DOHH2 (cell line): ENCODE measurements around the gene DLGAP3.

ENCODE experiments used
- H3F3A ChIP-seq: fragments of 200-600 bp; sonication (generic), shearing (Covaris generic); 2 replicates; pipeline ENCODE4 v1.6.0; 2016; ENCODE audit warnings: antibody characterized with exemption, mild to moderate bottlenecking; ENCODE audit not compliant: control insufficient read depth, insufficient read depth
- H3K27ac ChIP-seq: fragments of 200-600 bp; sonication (generic); 2 replicates; pipeline ENCODE4 v1.5.1; 2014; ENCODE audit warnings: low read depth, mild to moderate bottlenecking, low read length, moderate library complexity
- H3K27me3 ChIP-seq: fragments of 200-600 bp; sonication (generic); 2 replicates; pipeline ENCODE4 v1.6.1; 2014; ENCODE audit warnings: mild to moderate bottlenecking, low read length, mixed read lengths; ENCODE audit not compliant: control insufficient read depth
- H3K36me3 ChIP-seq: fragments of 200-600 bp; sonication (generic); 2 replicates; pipeline ENCODE4 v1.6.1; 2014; ENCODE audit warnings: mild to moderate bottlenecking, low read length, moderate library complexity, mixed read lengths; ENCODE audit not compliant: control insufficient read depth
- H3K4me1 ChIP-seq: fragments of 200-600 bp; sonication (generic); 2 replicates; pipeline ENCODE4 v1.6.1; 2014; ENCODE audit warnings: mild to moderate bottlenecking, low read length, mixed read lengths; ENCODE audit not compliant: control insufficient read depth
- H3K4me2 ChIP-seq: fragments of 200-600 bp; sonication (generic); 2 replicates; pipeline ENCODE4 v1.6.0; 2014; ENCODE audit warnings: mild to moderate bottlenecking, low read length, moderate library complexity
- H3K4me3 ChIP-seq: fragments of 200-600 bp; sonication (generic); 2 replicates; pipeline ENCODE4 v1.5.1; 2014; ENCODE audit warnings: mild to moderate bottlenecking, low read length, mixed read lengths
- H3K79me2 ChIP-seq: fragments of 200-600 bp; sonication (generic); 2 replicates; pipeline ENCODE4 v1.6.1; 2014; ENCODE audit warnings: mild to moderate bottlenecking, low read length, mixed read lengths; ENCODE audit not compliant: control insufficient read depth
- H3K9me2 ChIP-seq: fragments of 200-600 bp; sonication (generic); replicated peaks from 2 replicates; pipeline ENCODE4 v1.6.1; 2014; ENCODE audit warnings: mild to moderate bottlenecking, low read length, mixed read lengths; ENCODE audit not compliant: control insufficient read depth
- H3K9me3 ChIP-seq: fragments of 200-600 bp; sonication (generic); 2 replicates; pipeline ENCODE4 v1.6.1; 2014; ENCODE audit warnings: antibody characterized with exemption, low read length, mixed read lengths; ENCODE audit not compliant: control insufficient read depth, insufficient read depth
- H4K20me1 ChIP-seq: fragments of 200-600 bp; sonication (generic); 2 replicates; pipeline ENCODE4 v1.6.0; 2014; ENCODE audit warnings: low read depth, mild to moderate bottlenecking, antibody characterized with exemption, low read length, moderate library complexity; ENCODE audit not compliant: control insufficient read depth, insufficient read depth
- CTCF ChIP-seq: fragments of 200-600 bp; sonication (generic); IDR thresholded peaks from one replicate; pipeline ENCODE4 v1.5.1; 2014; ENCODE audit warnings: antibody characterized with exemption, mild to moderate bottlenecking, low read depth, low read length; ENCODE audit not compliant: poor library complexity, severe bottlenecking
- EZH2phosphoT487 ChIP-seq: fragments of 200-600 bp; sonication (generic); IDR thresholded peaks from 2 replicates; pipeline ENCODE4 v1.6.1; 2017; ENCODE audit warnings: borderline replicate concordance, mild to moderate bottlenecking, antibody characterized with exemption, low read length, moderate library complexity, mixed read lengths

Gene DLGAP3

DNA sequence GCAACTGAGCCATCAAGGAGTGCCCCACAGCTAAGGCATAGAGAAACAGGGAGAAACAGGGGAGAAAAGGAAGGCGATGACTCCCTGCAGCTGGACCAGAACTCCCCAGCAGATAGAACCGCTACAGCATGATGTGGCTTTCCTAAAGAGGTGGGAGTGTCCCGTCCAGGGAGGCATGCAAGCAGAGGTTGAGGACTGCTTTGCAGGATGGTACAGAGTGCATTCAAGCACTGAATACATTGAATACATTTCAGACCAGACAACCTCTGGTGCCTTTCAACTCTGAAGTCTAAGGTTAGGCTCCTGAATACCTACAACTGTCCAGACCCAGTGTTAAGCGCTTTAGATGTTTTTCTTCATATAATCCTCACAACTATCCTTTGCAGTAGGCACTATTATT lies 13.3 kb downstream of the DLGAP3 start:
- Histone ChIP-seq H3K4me1 (peaks cover 10% of the 10 kb centered on the region), H3K9me2 (no peaks in the 10 kb centered on the region), H3F3A (no peaks in the 10 kb centered on the region), H3K27me3 (peaks cover 2% of the 10 kb centered on the region; the same call in 1 of the 2 replicates), H3K27ac (no peak overlapping the region), H3K79me2 (no peaks in the 10 kb centered on the region), H4K20me1 (no peaks in the 10 kb centered on the region), H3K4me2 (no peak overlapping the region), H3K4me3 (no peak overlapping the region), H3K36me3 (no peaks in the 10 kb centered on the region), H3K9me3 (no peaks in the 10 kb centered on the region)
- TF ChIP-seq CTCF (no peak), EZH2phosphoT487 (no peak)

GRCh38 chr1:34915521-34915920 lies 13.9 kb downstream of the DLGAP3 start:
- Histone ChIP-seq H3K79me2 (no peaks in the 10 kb centered on the region), H3K9me2 (no peaks in the 10 kb centered on the region), H3F3A (no peaks in the 10 kb centered on the region), H3K27ac (no peak overlapping the region), H4K20me1 (no peaks in the 10 kb centered on the region), H3K4me2 (no peak overlapping the region), H3K36me3 (no peaks in the 10 kb centered on the region), H3K27me3 (peaks cover 2% of the 10 kb centered on the region; the same call in 1 of the 2 replicates), H3K9me3 (no peaks in the 10 kb centered on the region), H3K4me3 (no peak overlapping the region), H3K4me1 (peaks cover 10% of the 10 kb centered on the region)
- no peak for TF ChIP-seq EZH2phosphoT487

DNA sequence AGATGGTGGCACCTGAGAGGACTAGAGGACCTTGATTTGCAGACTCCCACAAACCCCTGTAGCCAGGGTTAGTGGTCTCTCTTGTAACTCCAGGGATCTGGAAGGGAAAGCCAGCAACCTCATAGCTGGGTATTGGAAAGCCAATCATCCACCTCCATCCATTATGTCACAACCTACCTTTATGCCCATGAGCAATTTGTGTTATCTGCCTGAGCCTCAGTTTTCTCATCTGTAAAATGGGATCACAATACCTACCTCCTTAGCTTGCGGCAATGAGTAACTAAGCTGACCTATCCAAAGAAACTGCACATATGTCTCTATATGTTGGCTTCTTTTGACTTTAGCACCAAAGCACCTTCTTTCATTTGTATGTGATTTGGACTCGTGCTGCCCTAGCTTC lies 14.5 kb downstream of the DLGAP3 start:
- no peak overlapping the region for H3K4me2 ChIP-seq
- no peaks in the 10 kb centered on the region for H3K36me3 ChIP-seq
- peaks cover under 1% of the 10 kb centered on the region; the same call in 1 of the 2 replicates for H3K27me3 ChIP-seq
- H3K4me1 ChIP-seq, result peaks cover 10% of the 10 kb centered on the region
- H3K27ac ChIP-seq, result no peak overlapping the region
- TF ChIP-seq EZH2phosphoT487, result no peak
- TF ChIP-seq CTCF, result no peak
- H3K4me3 ChIP-seq, result no peak overlapping the region
- no peaks in the 10 kb centered on the region for H3K79me2 ChIP-seq
- H3F3A ChIP-seq, result no peaks in the 10 kb centered on the region
- no peaks in the 10 kb centered on the region for H3K9me3 ChIP-seq
- H4K20me1 ChIP-seq, result no peaks in the 10 kb centered on the region
- no peaks in the 10 kb centered on the region for H3K9me2 ChIP-seq

GRCh38 chr1:34911465-34911864 lies 18.0 kb downstream of the DLGAP3 start:
- H3K79me2 ChIP-seq, result no peaks in the 10 kb centered on the region
- no peak overlapping the region for H3K27ac ChIP-seq
- no peak for TF ChIP-seq EZH2phosphoT487
- no peak overlapping the region for H3K4me2 ChIP-seq
- no peaks in the 10 kb centered on the region for H3F3A ChIP-seq
- H3K9me2 ChIP-seq, result no peaks in the 10 kb centered on the region
- no peak overlapping the region for H3K4me3 ChIP-seq
- H3K36me3 ChIP-seq, result no peaks in the 10 kb centered on the region
- H4K20me1 ChIP-seq, result no peaks in the 10 kb centered on the region
- H3K4me1 ChIP-seq, result peaks cover 5% of the 10 kb centered on the region; the same call in 1 of the 2 replicates
- no peaks in the 10 kb centered on the region; the same call in 1 of the 2 replicates for H3K27me3 ChIP-seq
- H3K9me3 ChIP-seq, result no peaks in the 10 kb centered on the region
